Tibial artery (tissue), 4 donors: ENCODE results near the gene CCDC107.

Experiments
- DNase-seq, 2 donors: peaks; one replicate each; pipeline ENCODE4 v3.0.0-alpha.2; 2019
- H3K27ac ChIP-seq, 2 donors: fragments of 200-600 bp; sonication (generic) in 1 of 2; 1 replicate in 1 of 2; 2 replicates in 1 of 2; pipeline ENCODE4 v1.5.1; 2018 to 2019; ENCODE audit warnings: mild to moderate bottlenecking in 1 of 2
- H3K27me3 ChIP-seq, 2 donors: fragments of 200-600 bp; sonication (generic) in 1 of 2; one replicate each; pipeline versions ENCODE4 v1.5.1 to v1.6.0; 2016 to 2019
- H3K36me3 ChIP-seq, 3 donors: fragments of 200-600 bp; sonication (generic) in 2 of 3; one replicate each; pipeline ENCODE4 v1.5.1; 2016 to 2019; ENCODE audit warnings: mild to moderate bottlenecking in 2 of 3
- H3K4me1 ChIP-seq, 4 donors: fragments of 200-600 bp; sonication (generic) in 2 of 4; 1 replicate in 3 of 4; 2 replicates in 1 of 4; pipeline ENCODE4 v1.5.1; 2016 to 2019
- H3K4me3 ChIP-seq, 2 donors: fragments of 200-600 bp; sonication (generic) in 1 of 2; 1 replicate in 1 of 2; 2 replicates in 1 of 2; pipeline ENCODE4 v1.5.1; 2018 to 2019; ENCODE audit warnings: mild to moderate bottlenecking in 2 of 2
- H3K9me3 ChIP-seq, 3 donors: fragments of 200-600 bp; sonication (generic) in 1 of 3; one replicate each; pipeline ENCODE4 v1.5.1; 2016 to 2019
- intact Hi-C: fragments of 100-400 bp; cut with DNase I; formaldehyde crosslinking; loops from one replicate; pipeline ENCODE4 v1.15.0; 2023; ENCODE audit warnings: low total_unique reads
- TF ChIP-seq, protein P1 (sequence below), 2 experiments: fragments of 200-600 bp in 1 of 2; fragments of 450-650 bp in 1 of 2; IDR thresholded peaks; one replicate each; pipeline ENCODE4 v1.5.1; 2017 to 2019; ENCODE audit warnings: antibody characterized with exemption in 2 of 2, mild to moderate bottlenecking in 1 of 2, moderate library complexity in 1 of 2

Gene CCDC107

DNA sequence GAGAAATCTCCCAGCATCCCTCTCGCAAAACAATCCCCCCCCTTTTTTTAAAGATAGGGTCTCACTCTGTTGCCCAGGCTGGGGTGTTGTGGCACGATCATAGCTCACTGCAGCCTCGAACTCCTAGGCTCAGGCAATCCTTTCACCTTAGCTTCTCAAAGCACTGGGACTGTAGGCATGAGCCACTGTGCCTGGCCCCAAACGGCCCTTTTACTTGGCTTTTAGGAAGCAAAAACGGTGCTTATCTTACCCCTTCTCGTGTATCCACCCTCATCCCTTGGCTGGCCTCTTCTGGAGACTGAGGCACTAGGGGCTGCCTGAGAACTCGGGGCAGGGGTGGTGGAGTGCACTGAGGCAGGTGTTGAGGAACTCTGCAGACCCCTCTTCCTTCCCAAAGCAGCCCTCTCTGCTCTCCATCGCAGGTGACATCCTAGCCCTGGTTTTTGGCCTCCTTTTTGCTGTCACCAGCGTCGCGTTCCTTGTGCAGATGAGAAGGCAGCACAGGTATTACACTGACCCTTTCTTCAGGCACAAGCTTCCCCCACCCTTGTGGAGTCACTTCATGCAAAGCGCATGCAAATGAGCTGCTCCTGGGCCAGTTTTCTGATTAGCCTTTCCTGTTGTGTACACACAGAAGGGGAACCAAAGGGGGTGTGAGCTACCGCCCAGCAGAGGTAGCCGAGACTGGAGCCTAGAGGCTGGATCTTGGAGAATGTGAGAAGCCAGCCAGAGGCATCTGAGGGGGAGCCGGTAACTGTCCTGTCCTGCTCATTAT lies 22.4 kb downstream of the CCDC107 start:
- no peaks in the 10 kb centered on the region for H3K27me3 ChIP-seq
- no peaks in the 10 kb centered on the region for H3K9me3 ChIP-seq
- peak overlapping the region; percentile 96 to 97 for H3K27ac ChIP-seq
- intact Hi-C loops: no loop called here
- TF ChIP-seq, protein P1, sequence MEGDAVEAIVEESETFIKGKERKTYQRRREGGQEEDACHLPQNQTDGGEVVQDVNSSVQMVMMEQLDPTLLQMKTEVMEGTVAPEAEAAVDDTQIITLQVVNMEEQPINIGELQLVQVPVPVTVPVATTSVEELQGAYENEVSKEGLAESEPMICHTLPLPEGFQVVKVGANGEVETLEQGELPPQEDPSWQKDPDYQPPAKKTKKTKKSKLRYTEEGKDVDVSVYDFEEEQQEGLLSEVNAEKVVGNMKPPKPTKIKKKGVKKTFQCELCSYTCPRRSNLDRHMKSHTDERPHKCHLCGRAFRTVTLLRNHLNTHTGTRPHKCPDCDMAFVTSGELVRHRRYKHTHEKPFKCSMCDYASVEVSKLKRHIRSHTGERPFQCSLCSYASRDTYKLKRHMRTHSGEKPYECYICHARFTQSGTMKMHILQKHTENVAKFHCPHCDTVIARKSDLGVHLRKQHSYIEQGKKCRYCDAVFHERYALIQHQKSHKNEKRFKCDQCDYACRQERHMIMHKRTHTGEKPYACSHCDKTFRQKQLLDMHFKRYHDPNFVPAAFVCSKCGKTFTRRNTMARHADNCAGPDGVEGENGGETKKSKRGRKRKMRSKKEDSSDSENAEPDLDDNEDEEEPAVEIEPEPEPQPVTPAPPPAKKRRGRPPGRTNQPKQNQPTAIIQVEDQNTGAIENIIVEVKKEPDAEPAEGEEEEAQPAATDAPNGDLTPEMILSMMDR (IDR thresholded peaks at IDR 0.05): no peak
- no peak overlapping the region for H3K4me3 ChIP-seq
- H3K4me1 ChIP-seq: peaks cover 0 to 63% (median 36%) of the 10 kb centered on the region in 4 donors
- DNase-seq: peak in 1 of 2 donors; percentile 84
- peaks cover 39 to 42% (median 39%) of the 10 kb centered on the region in 3 donors for H3K36me3 ChIP-seq

GRCh38 chr9:35681341-35682002 lies 23.4 kb downstream of the CCDC107 start:
- H3K4me3 ChIP-seq: no peak overlapping the region
- no peaks in the 10 kb centered on the region for H3K27me3 ChIP-seq
- H3K27ac ChIP-seq: peak overlapping the region; percentile 96 to 97
- TF ChIP-seq, protein P1 (IDR thresholded peaks at IDR 0.05): no peak
- no peaks in the 10 kb centered on the region for H3K9me3 ChIP-seq
- intact Hi-C loops: no loop called here
- H3K4me1 ChIP-seq: peaks cover 0 to 61% (median 28%) of the 10 kb centered on the region in 4 donors
- peak in 1 of 2 donors; percentile 78 for DNase-seq
- peaks cover 48 to 51% (median 49%) of the 10 kb centered on the region in 3 donors for H3K36me3 ChIP-seq

DNA sequence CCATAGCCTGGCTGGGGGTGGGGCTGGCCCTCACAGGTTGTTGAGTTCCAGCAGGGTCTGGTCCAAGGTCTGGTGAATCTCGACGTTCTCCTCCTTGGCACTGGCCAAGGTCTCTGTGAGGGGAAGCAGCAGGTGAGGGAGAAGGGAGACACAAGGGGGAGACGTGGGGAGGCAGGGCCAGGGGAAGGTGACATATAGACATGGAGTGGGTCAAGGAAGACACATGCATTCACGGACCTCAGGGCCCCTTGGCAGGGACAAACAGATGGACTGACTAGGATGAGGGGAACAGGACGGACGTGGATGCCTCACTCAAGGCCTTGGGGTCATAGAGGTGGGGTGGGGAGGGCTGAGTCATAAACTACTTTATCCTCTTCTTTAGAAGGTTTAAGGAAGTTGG lies 24.0 kb downstream of the CCDC107 start:
- Histone ChIP-seq H3K9me3 (no peaks in the 10 kb centered on the region), H3K27ac (peak overlapping the region; percentile 96 to 97), H3K4me3 (peak overlapping the region; percentile 93 to 94), H3K27me3 (no peaks in the 10 kb centered on the region), H3K4me1 (peaks cover 0 to 61% (median 28%) of the 10 kb centered on the region in 4 donors), H3K36me3 (peaks cover 54 to 57% (median 54%) of the 10 kb centered on the region in 3 donors)
- TF ChIP-seq, protein P1 (IDR thresholded peaks at IDR 0.05): no peak
- intact Hi-C loops: no loop called here
- DNase-seq: no peak

- Histone ChIP-seq H3K36me3 (peaks cover 61 to 64% (median 61%) of the 10 kb centered on the region in 3 donors), H3K4me1 (peaks cover 0 to 61% (median 28%) of the 10 kb centered on the region in 4 donors), H3K4me3 (peak overlapping the region; percentile 93 to 94), H3K27me3 (no peaks in the 10 kb centered on the region), H3K9me3 (no peaks in the 10 kb centered on the region), H3K27ac (peak overlapping the region; percentile 96 to 97)
- no peak for DNase-seq
- TF ChIP-seq, protein P1 (IDR thresholded peaks at IDR 0.05): no peak
- intact Hi-C loops: no loop called here
Measured at GRCh38 chr9:35682520-35683315, 24.6 kb downstream of the CCDC107 start.

DNA sequence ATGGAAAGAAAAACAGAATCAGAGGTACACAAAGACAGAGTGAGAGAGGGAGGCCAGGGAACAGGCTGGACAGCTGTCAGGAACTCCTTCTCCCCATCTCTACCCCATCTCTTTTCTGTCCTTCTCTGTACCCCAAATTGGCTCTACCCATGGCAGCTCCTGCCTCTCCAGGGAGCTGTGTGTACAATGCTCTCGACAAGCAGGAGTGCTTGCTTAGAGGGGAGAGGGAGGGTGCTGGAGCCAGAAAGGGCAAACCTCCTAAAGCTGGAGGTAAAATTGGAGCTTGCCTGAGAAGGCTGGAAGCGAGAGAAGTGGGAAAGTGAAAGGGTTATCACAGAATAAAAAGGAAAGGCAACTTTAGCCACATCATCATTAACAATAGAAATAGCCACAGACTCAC lies 25.2 kb downstream of the CCDC107 start:
- DNase-seq: peak in 1 of 2 donors; percentile 14
- Histone ChIP-seq H3K27ac (peak overlapping the region; percentile 96 to 97), H3K4me1 (peaks cover 0 to 58% (median 28%) of the 10 kb centered on the region in 4 donors), H3K27me3 (no peaks in the 10 kb centered on the region), H3K36me3 (peaks cover 67 to 70% (median 67%) of the 10 kb centered on the region in 3 donors), H3K4me3 (peak overlapping the region; percentile 93 to 94), H3K9me3 (no peaks in the 10 kb centered on the region)
- intact Hi-C loops: no loop called here
- TF ChIP-seq, protein P1 (IDR thresholded peaks at IDR 0.05): no peak
